Stimulated activated CD4-positive, alpha-beta T cell treated with anti-CD3 and anti-CD28 coated beads, Interleukin-1b, Interleukin-23, amount 100 ng/mL, for 48 hours (primary cell): ENCODE results near the gene HELB.

Experiments
- DNase-seq: peaks from one replicate; pipeline ENCODE4 v3.0.0-alpha.2; 2020

Gene HELB

GRCh38 chr12:66304296-66304900 lies 2.1 kb downstream of the HELB start:
- no peak for DNase-seq

- DNase-seq = no peak
These were observed 7.3 kb downstream of the HELB start for GRCh38 chr12:66309606-66310005.

GRCh38 chr12:66312189-66312588 lies 9.9 kb downstream of the HELB start:
- no peak for DNase-seq

- no peak for DNase-seq
These were observed 12.0 kb downstream of the HELB start for GRCh38 chr12:66314278-66314677.

GRCh38 chr12:66319266-66319954 lies 17.1 kb downstream of the HELB start:
- no peak for DNase-seq

- DNase-seq = no peak
These were observed 18.7 kb downstream of the HELB start for GRCh38 chr12:66320996-66321395.

GRCh38 chr12:66321435-66321834 lies 19.1 kb downstream of the HELB start:
- DNase-seq = no peak

GRCh38 chr12:66323017-66323416 lies 20.7 kb downstream of the HELB start:
- DNase-seq = no peak

GRCh38 chr12:66329941-66330340 lies 27.6 kb downstream of the HELB start:
- DNase-seq = no peak

- no peak for DNase-seq
These were observed 28.7 kb downstream of the HELB start for GRCh38 chr12:66331016-66331415.

- DNase-seq = no peak
These were observed 29.5 kb downstream of the HELB start for GRCh38 chr12:66331814-66332213.

- DNase-seq = no peak
These were observed 33.5 kb downstream of the HELB start for GRCh38 chr12:66335746-66336145.

- DNase-seq = no peak
These were observed 35.2 kb downstream of the HELB start for GRCh38 chr12:66337381-66338010.

GRCh38 chr12:66340131-66340530 lies 37.8 kb downstream of the HELB start:
- DNase-seq = no peak

GRCh38 chr12:66341126-66341525 lies 38.8 kb downstream of the HELB start:
- DNase-seq = no peak

GRCh38 chr12:66345212-66345611 lies 42.9 kb downstream of the HELB start:
- DNase-seq = no peak

- no peak for DNase-seq
These were observed 43.7 kb downstream of the HELB start for GRCh38 chr12:66345956-66346355.

- no peak for DNase-seq
These were observed 49.0 kb downstream of the HELB start for GRCh38 chr12:66351301-66351700.

GRCh38 chr12:66352197-66352596 lies 49.9 kb downstream of the HELB start:
- no peak for DNase-seq

- no peak for DNase-seq
These were observed 50.6 kb downstream of the HELB start for GRCh38 chr12:66352899-66353298.

GRCh38 chr12:66354291-66354690 lies 52.0 kb downstream of the HELB start:
- DNase-seq = no peak

GRCh38 chr12:66359300-66359699 lies 57.0 kb downstream of the HELB start:
- no peak for DNase-seq

- DNase-seq = no peak
These were observed 59.4 kb downstream of the HELB start for GRCh38 chr12:66361703-66362102.

- no peak for DNase-seq
These were observed 63.6 kb downstream of the HELB start for GRCh38 chr12:66365718-66366490.
